ENCODE results near the gene RSPRY1.

GRCh38 chr16:57251352-57251751 is 65.2 kb downstream of the RSPRY1 start:
- no peak for TF ChIP-seq CTCF (IDR thresholded peaks at IDR 0.05; ENCODE audit: low read length)
- TF ChIP-seq EZH2 (optimal IDR thresholded peaks at IDR 0.05; ENCODE audit: low read depth, low read length): no peak
- TF ChIP-seq EZH2phosphoT487 (IDR thresholded peaks at IDR 0.05; ENCODE audit: low read length): no peak

Data from MM.1S (cell line).